Measurements from ENCODE around the gene CAMKMT. TPM values are rescaled to one million over a fixed set of nuclear protein-coding genes. Genes with fewer than 3 reads are reported as not detected.

The CAMKMT gene
- total RNA-seq, 1 donor from 2014 or later = 11.2 TPM

DNA sequence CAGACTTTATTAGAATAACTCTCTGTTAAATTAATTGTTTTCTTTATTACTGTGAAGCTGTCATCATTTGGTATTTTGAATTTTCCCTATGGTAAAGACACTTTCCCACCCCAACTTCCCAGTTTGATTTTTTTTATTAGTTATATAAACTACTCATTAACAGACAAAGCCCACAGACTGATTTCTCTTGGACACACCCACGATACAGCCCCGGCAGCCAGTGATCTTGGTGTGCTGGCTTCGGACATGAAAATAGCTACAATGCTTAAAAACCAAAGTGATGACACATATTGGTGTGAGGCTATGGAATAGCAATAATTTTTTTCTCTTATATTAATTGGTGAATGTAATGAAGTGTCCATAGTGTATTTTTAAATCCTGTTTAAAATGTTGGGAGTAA lies 354.4 kb downstream of the CAMKMT start:
- intact Hi-C loops (cut with micrococcal nuclease) = no loop called here
- Mint-ChIP-seq H3K27me3 (ENCODE audit: low read depth) (no peaks in the 10 kb centered on the region), H3K36me3 (ENCODE audit: low read depth) (no peaks in the 10 kb centered on the region), H3K4me1 (ENCODE audit: low read depth) (no peaks in the 10 kb centered on the region), H3K27ac (no peak overlapping the region), H3K4me3 (ENCODE audit: low read depth) (no peak overlapping the region), H3K9me3 (no peaks in the 10 kb centered on the region)
- DNase-seq (ENCODE audit: low spot score) = no peak

DNA sequence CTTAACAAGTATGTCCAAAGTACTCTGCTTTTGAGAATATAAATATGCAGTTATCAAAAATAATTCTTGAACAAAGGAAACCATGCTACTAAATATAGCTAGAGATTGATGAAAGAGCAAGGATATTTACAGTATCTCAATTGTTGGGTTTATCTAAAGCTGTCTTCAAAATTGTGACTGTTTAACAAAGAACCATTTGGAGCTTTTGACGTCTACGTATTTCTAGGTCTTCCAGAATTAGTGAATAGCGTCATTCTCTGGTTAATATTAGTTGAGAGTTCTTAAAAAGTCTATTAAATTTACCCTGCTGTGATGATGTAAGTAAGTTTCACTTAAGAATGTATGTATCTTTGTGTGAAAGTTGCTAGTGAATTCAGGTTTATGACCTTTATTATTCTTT lies 356.7 kb downstream of the CAMKMT start:
- H3K36me3 Mint-ChIP-seq (ENCODE audit: low read depth) = no peaks in the 10 kb centered on the region
- no peaks in the 10 kb centered on the region for H3K9me3 Mint-ChIP-seq
- no peaks in the 10 kb centered on the region for H3K27me3 Mint-ChIP-seq (ENCODE audit: low read depth)
- intact Hi-C loops (cut with micrococcal nuclease) = no loop called here
- H3K4me1 Mint-ChIP-seq (ENCODE audit: low read depth) = no peaks in the 10 kb centered on the region
- H3K4me3 Mint-ChIP-seq (ENCODE audit: low read depth) = no peak overlapping the region
- no peak overlapping the region for H3K27ac Mint-ChIP-seq
- DNase-seq (ENCODE audit: low spot score) = no peak

DNA sequence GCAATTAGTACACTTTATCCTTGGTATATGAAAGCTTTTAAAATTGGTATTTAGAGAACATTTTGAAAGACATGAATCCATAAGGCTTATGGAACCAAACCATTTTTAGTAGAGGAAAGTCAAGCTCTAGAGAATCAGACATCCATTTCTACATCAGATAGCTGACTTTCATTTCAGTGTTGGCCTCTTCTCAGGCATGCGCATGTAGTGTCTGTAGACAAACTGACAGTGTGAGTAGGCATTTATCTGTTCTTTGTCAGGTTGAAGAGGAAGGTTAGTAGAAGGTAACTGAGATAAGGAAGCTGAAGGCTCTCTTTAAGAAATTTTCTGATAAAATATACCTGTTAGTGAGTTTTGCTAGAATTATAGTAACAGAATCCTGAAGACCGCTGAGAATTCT lies 357.8 kb downstream of the CAMKMT start:
- DNase-seq (ENCODE audit: low spot score) = no peak
- Mint-ChIP-seq H3K4me3 (ENCODE audit: low read depth) (no peak overlapping the region), H3K36me3 (ENCODE audit: low read depth) (no peaks in the 10 kb centered on the region), H3K27ac (no peak overlapping the region), H3K9me3 (no peaks in the 10 kb centered on the region), H3K4me1 (ENCODE audit: low read depth) (no peaks in the 10 kb centered on the region), H3K27me3 (ENCODE audit: low read depth) (no peaks in the 10 kb centered on the region)
- intact Hi-C loops (cut with micrococcal nuclease) = no loop called here

DNA sequence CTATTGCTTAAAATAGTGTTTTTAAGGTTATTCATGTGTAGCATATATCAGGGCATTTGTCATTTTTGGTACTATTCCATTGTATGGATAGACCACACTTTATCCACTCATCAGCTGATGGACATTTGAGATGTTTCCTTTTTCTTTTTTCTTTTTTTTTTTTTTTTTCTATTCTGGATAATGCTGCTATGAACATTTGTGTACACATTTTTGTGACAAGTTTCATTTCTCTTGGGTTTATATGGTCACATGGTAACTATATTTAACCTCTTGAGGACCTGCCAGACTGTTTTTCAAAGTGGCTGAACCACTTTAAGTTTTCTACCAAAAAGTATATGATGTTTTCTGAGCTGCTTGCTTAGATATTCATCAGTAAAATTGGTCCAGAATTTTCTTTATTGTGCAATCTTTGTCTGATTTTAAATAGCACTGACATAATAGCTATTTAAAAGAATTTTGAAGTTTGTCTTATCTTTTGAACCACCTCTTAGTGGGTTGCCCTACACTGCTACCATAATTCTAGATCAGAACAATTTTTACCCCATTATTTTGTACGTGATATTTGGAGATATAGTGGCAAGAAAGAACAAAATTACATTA lies 360.4 kb downstream of the CAMKMT start:
- Mint-ChIP-seq H3K9me3 (no peaks in the 10 kb centered on the region), H3K36me3 (ENCODE audit: low read depth) (no peaks in the 10 kb centered on the region), H3K4me3 (ENCODE audit: low read depth) (no peak overlapping the region), H3K4me1 (ENCODE audit: low read depth) (no peaks in the 10 kb centered on the region), H3K27me3 (ENCODE audit: low read depth) (no peaks in the 10 kb centered on the region), H3K27ac (no peak overlapping the region)
- DNase-seq (ENCODE audit: low spot score) = no peak
- intact Hi-C loops (cut with micrococcal nuclease) = no loop called here

DNA sequence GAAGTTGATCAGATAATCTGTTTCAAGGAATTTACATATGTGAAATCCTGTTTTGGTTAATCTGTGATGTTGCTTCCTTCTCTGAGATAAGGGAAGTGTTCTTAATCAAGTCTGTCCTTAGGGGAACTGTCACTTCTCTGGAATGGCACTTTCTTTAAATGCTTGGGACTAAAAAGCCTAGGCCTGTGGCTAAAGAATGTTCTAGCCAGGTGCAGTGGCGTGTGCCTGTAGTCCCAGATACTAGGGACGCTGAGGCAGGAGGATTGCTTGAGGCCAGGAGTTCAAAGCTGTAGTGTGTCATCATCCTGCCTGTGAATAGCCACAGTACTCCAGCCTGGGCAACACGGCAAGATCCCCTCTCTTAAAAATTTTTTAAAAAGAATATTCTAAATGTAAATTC lies 362.2 kb downstream of the CAMKMT start:
- no peak overlapping the region for H3K27ac Mint-ChIP-seq
- no peak for DNase-seq (ENCODE audit: low spot score)
- no peaks in the 10 kb centered on the region for H3K9me3 Mint-ChIP-seq
- H3K4me3 Mint-ChIP-seq (ENCODE audit: low read depth) = no peak overlapping the region
- H3K4me1 Mint-ChIP-seq (ENCODE audit: low read depth) = no peaks in the 10 kb centered on the region
- intact Hi-C loops (cut with micrococcal nuclease) = no loop called here
- no peaks in the 10 kb centered on the region for H3K36me3 Mint-ChIP-seq (ENCODE audit: low read depth)
- H3K27me3 Mint-ChIP-seq (ENCODE audit: low read depth) = peaks cover 3% of the 10 kb centered on the region

DNA sequence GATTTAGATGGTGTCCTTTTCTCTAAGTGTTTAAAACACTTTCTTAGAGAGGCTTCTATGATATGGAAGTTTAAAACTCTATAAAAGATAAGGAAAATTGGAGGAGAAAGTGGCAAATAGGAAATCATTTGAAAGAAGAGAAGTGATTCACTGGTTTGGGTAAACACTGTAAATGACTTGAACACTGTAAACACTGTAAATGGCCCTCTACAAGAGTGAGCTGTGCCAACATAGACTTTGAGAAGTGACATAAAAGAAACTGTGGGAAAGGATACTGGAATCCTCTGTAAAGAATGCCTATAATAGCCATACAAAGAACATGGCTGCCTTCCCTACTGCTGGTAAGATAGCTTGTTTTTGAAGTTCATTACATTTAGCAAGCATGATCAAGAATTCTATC lies 368.8 kb downstream of the CAMKMT start:
- intact Hi-C loops (cut with micrococcal nuclease) = no loop called here
- peaks cover 6% of the 10 kb centered on the region for H3K27me3 Mint-ChIP-seq (ENCODE audit: low read depth)

DNA sequence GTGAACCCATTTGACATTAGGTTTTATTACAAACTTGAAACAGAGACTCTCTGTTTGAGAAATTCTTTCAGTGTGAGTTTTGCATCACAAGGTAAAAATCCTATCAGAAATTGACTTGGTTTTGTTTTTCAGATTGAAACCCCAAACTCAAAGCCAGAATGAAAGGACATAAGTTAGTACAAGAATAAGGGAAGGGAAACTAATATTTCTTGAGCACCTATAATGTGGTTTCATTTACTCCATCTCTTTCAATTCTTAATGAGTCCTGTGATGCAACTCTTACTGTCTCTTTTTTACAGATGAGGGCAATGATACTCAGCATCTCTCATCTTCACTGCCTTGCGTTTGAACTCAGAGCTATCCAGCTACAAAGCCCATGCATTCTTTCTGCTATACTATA lies 369.8 kb downstream of the CAMKMT start:
- Mint-ChIP-seq H3K9me3 (peaks cover 14% of the 10 kb centered on the region), H3K36me3 (ENCODE audit: low read depth) (peaks cover 3% of the 10 kb centered on the region), H3K27ac (no peak overlapping the region), H3K27me3 (ENCODE audit: low read depth) (peaks cover 6% of the 10 kb centered on the region), H3K4me1 (ENCODE audit: low read depth) (no peaks in the 10 kb centered on the region), H3K4me3 (ENCODE audit: low read depth) (no peak overlapping the region)
- no peak for DNase-seq (ENCODE audit: low spot score)
- intact Hi-C loops (cut with micrococcal nuclease) = no loop called here

More for the DNA sequence above, 368.8 kb downstream of the CAMKMT start:
- H3K9me3 Mint-ChIP-seq = peaks cover 9% of the 10 kb centered on the region
- no peaks in the 10 kb centered on the region for H3K36me3 Mint-ChIP-seq (ENCODE audit: low read depth)
- H3K4me1 Mint-ChIP-seq (ENCODE audit: low read depth) = no peaks in the 10 kb centered on the region
- no peak overlapping the region for H3K4me3 Mint-ChIP-seq (ENCODE audit: low read depth)
- no peak overlapping the region for H3K27ac Mint-ChIP-seq
- no peak for DNase-seq (ENCODE audit: low spot score)

DNA sequence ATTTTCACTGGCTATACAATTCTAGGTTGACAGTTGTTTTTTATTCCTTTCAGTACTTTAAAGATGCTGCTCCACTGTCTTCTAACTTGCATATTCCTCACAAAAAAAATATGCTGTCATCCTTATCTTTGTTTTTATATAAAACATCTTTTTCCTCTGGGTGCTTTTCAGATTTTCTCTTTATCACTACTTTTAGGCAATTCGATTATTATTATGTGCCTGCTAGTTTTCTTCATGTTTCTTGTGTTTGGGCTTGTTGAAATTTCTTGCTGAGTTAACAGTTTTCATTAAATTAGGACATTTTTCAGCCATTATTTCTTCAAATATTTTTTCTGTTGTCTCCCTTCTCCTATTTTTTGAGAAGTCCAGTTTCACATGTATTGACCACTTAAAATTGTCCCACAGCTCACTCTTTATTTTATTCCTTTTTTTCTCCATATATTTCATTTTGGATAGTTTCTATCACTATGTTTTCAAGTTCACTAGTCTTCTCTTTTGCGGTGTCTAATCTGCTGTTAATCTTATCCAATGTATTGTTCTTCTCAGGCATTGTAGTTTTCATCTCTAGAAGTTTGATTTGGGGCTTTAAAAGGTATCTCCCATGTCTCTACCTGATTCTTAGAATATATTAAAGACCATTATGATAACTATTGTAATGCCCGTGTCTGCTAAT lies 374.7 kb downstream of the CAMKMT start:
- Mint-ChIP-seq H3K9me3 (peaks cover 27% of the 10 kb centered on the region), H3K27me3 (ENCODE audit: low read depth) (no peaks in the 10 kb centered on the region)

DNA sequence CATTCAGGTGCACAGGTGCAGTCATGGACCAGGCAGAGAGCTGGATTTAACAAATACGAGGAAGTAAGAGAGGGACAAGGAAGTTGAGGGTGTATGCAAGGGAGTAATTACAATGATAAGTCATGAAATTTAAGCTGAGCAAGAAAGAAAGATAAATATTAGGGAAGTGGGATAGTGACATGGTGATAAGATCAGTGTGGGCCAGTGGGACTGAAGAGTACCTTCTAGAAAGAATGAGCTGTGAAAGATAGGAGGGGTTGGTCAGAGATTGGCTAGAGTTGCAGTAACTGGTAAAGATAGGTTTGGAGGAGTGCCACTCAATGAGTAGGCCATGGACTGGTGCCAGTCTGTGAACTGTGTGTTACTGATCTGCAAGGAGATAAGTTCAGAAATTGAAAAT lies 378.9 kb downstream of the CAMKMT start:
- H3K4me3 Mint-ChIP-seq (ENCODE audit: low read depth) = no peak overlapping the region
- no peaks in the 10 kb centered on the region for H3K4me1 Mint-ChIP-seq (ENCODE audit: low read depth)
- H3K9me3 Mint-ChIP-seq = peaks cover 18% of the 10 kb centered on the region
- no peak overlapping the region for H3K27ac Mint-ChIP-seq
- intact Hi-C loops (cut with micrococcal nuclease) = no loop called here
- H3K27me3 Mint-ChIP-seq (ENCODE audit: low read depth) = no peaks in the 10 kb centered on the region
- peaks cover 6% of the 10 kb centered on the region for H3K36me3 Mint-ChIP-seq (ENCODE audit: low read depth)
- no peak for DNase-seq (ENCODE audit: low spot score)

More for the DNA sequence above, 374.7 kb downstream of the CAMKMT start:
- no peaks in the 10 kb centered on the region for H3K4me1 Mint-ChIP-seq (ENCODE audit: low read depth)
- intact Hi-C loops (cut with micrococcal nuclease) = no loop called here
- DNase-seq (ENCODE audit: low spot score) = no peak
- H3K36me3 Mint-ChIP-seq (ENCODE audit: low read depth) = peaks cover 6% of the 10 kb centered on the region
- H3K4me3 Mint-ChIP-seq (ENCODE audit: low read depth) = no peak overlapping the region
- H3K27ac Mint-ChIP-seq = no peak overlapping the region

DNA sequence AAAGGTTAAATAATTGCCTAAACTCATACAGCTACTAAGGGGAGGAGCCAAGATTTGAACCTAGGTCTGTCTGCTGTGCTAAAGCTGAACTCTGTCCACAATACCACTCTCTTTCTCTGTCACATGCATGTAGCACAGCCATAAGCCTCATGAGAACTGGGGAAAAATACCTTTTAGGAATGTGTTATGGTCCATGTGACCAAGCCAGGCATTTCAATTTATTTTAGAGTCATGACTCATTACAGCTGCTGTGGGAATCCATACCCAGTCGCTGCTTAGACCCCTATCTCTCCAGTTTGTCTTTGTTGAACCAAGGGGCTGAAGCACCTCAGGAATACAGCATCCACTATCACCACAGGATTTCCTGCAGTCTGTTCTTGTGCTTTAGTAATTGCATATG lies 379.8 kb downstream of the CAMKMT start:
- H3K36me3 Mint-ChIP-seq (ENCODE audit: low read depth) = peaks cover 3% of the 10 kb centered on the region
- intact Hi-C loops (cut with micrococcal nuclease) = no loop called here
- no peak for DNase-seq (ENCODE audit: low spot score)
- H3K9me3 Mint-ChIP-seq = peaks cover 13% of the 10 kb centered on the region
- no peak overlapping the region for H3K27ac Mint-ChIP-seq
- no peaks in the 10 kb centered on the region for H3K4me1 Mint-ChIP-seq (ENCODE audit: low read depth)
- H3K27me3 Mint-ChIP-seq (ENCODE audit: low read depth) = no peaks in the 10 kb centered on the region
- H3K4me3 Mint-ChIP-seq (ENCODE audit: low read depth) = no peak overlapping the region

DNA sequence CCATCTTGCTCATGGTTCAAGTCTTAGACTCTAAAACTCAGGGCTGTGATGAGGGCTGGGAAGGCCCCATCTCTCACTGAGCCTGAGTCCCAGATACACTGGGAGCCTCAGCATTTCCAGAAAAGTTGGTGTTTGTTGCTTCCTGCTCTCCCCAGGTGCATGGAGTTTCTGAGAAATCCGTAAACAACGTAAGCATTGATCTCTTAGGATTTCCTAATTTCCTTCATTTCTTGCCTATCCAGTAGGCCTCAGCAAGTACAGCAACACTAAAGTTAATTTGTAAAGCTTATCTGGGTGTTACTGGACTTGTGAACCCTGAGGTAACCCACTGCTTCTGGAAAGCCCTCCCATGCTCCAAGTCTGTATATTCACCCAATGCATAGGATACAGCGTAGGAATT lies 380.3 kb downstream of the CAMKMT start:
- Mint-ChIP-seq H3K4me3 (ENCODE audit: low read depth) (no peak overlapping the region), H3K9me3 (peaks cover 7% of the 10 kb centered on the region), H3K27ac (no peak overlapping the region), H3K36me3 (ENCODE audit: low read depth) (no peaks in the 10 kb centered on the region), H3K27me3 (ENCODE audit: low read depth) (no peaks in the 10 kb centered on the region), H3K4me1 (ENCODE audit: low read depth) (no peaks in the 10 kb centered on the region)
- intact Hi-C loops (cut with micrococcal nuclease) = no loop called here
- DNase-seq (ENCODE audit: low spot score) = no peak

DNA sequence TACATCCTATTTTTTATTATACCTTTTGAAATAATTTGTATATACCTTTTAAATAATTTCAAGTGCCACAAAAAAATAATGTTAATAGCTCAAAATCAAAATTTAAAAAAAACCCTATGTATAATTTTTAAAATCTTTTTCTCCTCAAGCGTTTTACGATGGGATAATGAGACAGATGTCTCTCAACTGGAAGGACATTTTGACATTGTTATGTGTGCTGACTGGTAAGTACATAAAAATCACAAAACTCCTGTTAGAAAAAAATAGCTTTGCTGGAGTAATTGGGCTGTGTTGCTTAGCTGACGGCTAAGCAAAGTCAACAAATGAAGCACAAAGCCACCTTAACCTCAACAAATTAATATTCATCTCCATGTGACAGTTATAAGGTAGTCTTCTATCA lies 381.7 kb downstream of the CAMKMT start:
- no peak for DNase-seq (ENCODE audit: low spot score)
- H3K9me3 Mint-ChIP-seq = no peaks in the 10 kb centered on the region
- no peak overlapping the region for H3K4me3 Mint-ChIP-seq (ENCODE audit: low read depth)
- H3K36me3 Mint-ChIP-seq (ENCODE audit: low read depth) = no peaks in the 10 kb centered on the region
- H3K4me1 Mint-ChIP-seq (ENCODE audit: low read depth) = no peaks in the 10 kb centered on the region
- no peak overlapping the region for H3K27ac Mint-ChIP-seq
- intact Hi-C loops (cut with micrococcal nuclease) = no loop called here
- H3K27me3 Mint-ChIP-seq (ENCODE audit: low read depth) = no peaks in the 10 kb centered on the region

DNA sequence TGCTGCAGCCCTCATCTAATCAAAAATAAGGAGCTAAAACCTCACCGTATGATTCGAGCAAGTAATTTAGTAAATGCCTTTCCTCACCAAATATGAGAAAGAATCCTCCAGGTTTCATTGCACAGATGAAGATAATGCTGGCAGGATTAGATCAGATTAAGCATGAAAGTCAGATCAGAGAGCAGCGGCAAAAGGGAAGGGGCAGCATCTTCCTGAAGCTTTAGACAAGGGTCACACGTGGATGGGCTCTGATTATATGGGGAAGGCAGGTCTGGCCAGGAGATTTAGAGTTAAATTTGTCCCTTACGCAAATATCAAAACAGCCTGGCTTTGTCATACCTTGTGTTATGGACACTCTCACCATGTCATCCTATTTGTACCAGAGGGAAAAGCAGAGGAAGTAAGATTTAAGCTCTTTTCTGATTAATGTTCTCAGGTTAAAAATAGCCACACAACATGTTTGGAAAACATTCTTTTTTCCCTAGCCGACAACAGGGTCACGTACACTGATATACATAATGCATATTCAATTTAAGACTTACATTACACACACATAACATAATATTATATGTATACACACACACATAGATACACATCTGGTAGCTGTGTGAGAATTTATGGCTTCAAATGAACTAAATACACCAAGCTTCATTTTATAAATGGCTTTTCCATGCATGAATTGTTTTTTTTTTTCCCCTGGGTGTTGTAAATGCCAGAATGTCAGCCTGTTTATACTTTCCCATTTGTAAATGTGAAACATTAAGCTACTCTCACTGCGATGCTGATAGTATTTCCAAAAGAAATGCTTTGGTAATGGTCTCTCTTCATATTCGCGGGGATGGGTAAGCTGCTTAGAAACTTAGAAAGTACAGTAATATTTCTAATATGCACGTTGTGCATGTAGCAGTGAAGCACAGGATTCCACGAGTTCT lies 383.5 kb downstream of the CAMKMT start:
- Mint-ChIP-seq H3K4me1 (ENCODE audit: low read depth) (no peaks in the 10 kb centered on the region), H3K9me3 (no peaks in the 10 kb centered on the region), H3K27ac (no peak overlapping the region), H3K27me3 (ENCODE audit: low read depth) (no peaks in the 10 kb centered on the region), H3K4me3 (ENCODE audit: low read depth) (no peak overlapping the region), H3K36me3 (ENCODE audit: low read depth) (no peaks in the 10 kb centered on the region)
- DNase-seq (ENCODE audit: low spot score) = no peak
- intact Hi-C loops (cut with micrococcal nuclease) = no loop called here
